ENCODE results near the gene SIGLEC8. TPM values are rescaled to one million over a fixed set of nuclear protein-coding genes. Genes with fewer than 3 reads are reported as not detected.
A peak's percentile ranks its signal among the peaks of the same experiment; 100 is the strongest.

The SIGLEC8 gene
- total and polyA plus RNA-seq, 9 of the 15 experiments (the other 6 are each of a cell fraction or from before 2014, with no cell fraction given) = 0.04 to 0.65 (median 0.39) TPM

- TF ChIP-seq NCOA4 (IDR thresholded peaks at IDR 0.05; ENCODE audit: partially characterized antibody) = no peak
- peak; percentile 41; the same call in 1 of the 2 replicates for TF ChIP-seq TCF3 (CRISPR knock-in tag; IDR thresholded peaks at IDR 0.05)
- TF ChIP-seq BHLHE40 (IDR thresholded peaks at IDR 0.05; ENCODE audit: low read length) = peak; percentile 53; the same call in 1 of the 2 replicates
- TF ChIP-seq ATF4 (CRISPR knock-in tag; IDR thresholded peaks at IDR 0.05) = 0 out of 2 replicates have a peak, but pooled peaks have one; percentile 9
- 0 out of 2 replicates have a peak, but pooled peaks have one; percentile 16 for TF ChIP-seq MYC (IDR thresholded peaks at IDR 0.05; ENCODE audit: low read depth, low read length)
- TF ChIP-seq MYC (CRISPR knock-in tag; IDR thresholded peaks at IDR 0.05; ENCODE audit: borderline replicate concordance, low read depth) = no peak
- peak; percentile 63; the same call in 1 of the 2 replicates for TF ChIP-seq MECOM (CRISPR knock-in tag; IDR thresholded peaks at IDR 0.05)
- peak; percentile 13; the same call in 1 of the 2 replicates for TF ChIP-seq NCOR1 (IDR thresholded peaks at IDR 0.05)
- no peak for TF ChIP-seq KLF13 (tag; IDR thresholded peaks at IDR 0.05; ENCODE audit: borderline replicate concordance, low read depth)
- TF ChIP-seq ZNF318 (IDR thresholded peaks at IDR 0.05; ENCODE audit: borderline replicate concordance in 1 of 2, low read depth in 1 of 2) = no peak
- no peak for TF ChIP-seq ZKSCAN3 (CRISPR knock-in tag; IDR thresholded peaks at IDR 0.05)
- no peak for TF ChIP-seq ZBTB11 (CRISPR knock-in tag; IDR thresholded peaks at IDR 0.05)
- no peak for TF ChIP-seq ZNF212 (CRISPR knock-in tag; IDR thresholded peaks at IDR 0.05)
- peak; percentile 28; the same call in 1 of the 2 replicates for TF ChIP-seq CBFA2T2 (conservative IDR thresholded peaks at IDR 0.05)
- peak; percentile 20 to 88; a peak in 3 of 4 replicates for TF ChIP-seq RCOR1 (IDR thresholded peaks at IDR 0.05; ENCODE audit: borderline replicate concordance in 1 of 2, low read depth in 2 of 2, low read length in 2 of 2)
Observed at GRCh38 chr19:51448411-51449016, 9.7 kb downstream of the SIGLEC8 start (continued).

All from K562 (cell line).